Measurements from ENCODE around the gene SLC25A4. TPM values are rescaled to one million over a fixed set of nuclear protein-coding genes. Genes with fewer than 3 reads are reported as not detected.

Gene SLC25A4
- total RNA-seq, 1 donor from 2014 or later: 30.2 TPM

- H3K36me3 ChIP-seq (ENCODE audit: control insufficient read depth, insufficient read depth, low read length): no peaks in the 10 kb centered on the region
- no peak overlapping the region for H3K4me3 ChIP-seq (ENCODE audit: low read depth, low read length)
- DNase-seq (ENCODE audit: low read depth): no peak
- no peak for TF ChIP-seq CTCF (IDR thresholded peaks at IDR 0.05; ENCODE audit: insufficient read depth, low read length, poor library complexity, severe bottlenecking)
- H3K27me3 ChIP-seq (ENCODE audit: control insufficient read depth, insufficient read depth, low read length): no peaks in the 10 kb centered on the region
These were observed 5.7 kb upstream of the SLC25A4 start for GRCh38 chr4:185137233-185137925.

GRCh38 chr4:185138161-185138560 is 4.9 kb upstream of the SLC25A4 start:
- H3K27me3 ChIP-seq (ENCODE audit: control insufficient read depth, insufficient read depth, low read length): no peaks in the 10 kb centered on the region
- DNase-seq (ENCODE audit: low read depth): no peak
- no peaks in the 10 kb centered on the region for H3K36me3 ChIP-seq (ENCODE audit: control insufficient read depth, insufficient read depth, low read length)
- no peak for TF ChIP-seq CTCF (IDR thresholded peaks at IDR 0.05; ENCODE audit: insufficient read depth, low read length, poor library complexity, severe bottlenecking)
- H3K4me3 ChIP-seq (ENCODE audit: low read depth, low read length): no peak overlapping the region

GRCh38 chr4:185139736-185140135 is 3.3 kb upstream of the SLC25A4 start:
- no peaks in the 10 kb centered on the region for H3K36me3 ChIP-seq (ENCODE audit: control insufficient read depth, insufficient read depth, low read length)
- no peaks in the 10 kb centered on the region for H3K27me3 ChIP-seq (ENCODE audit: control insufficient read depth, insufficient read depth, low read length)
- no peak for TF ChIP-seq CTCF (IDR thresholded peaks at IDR 0.05; ENCODE audit: insufficient read depth, low read length, poor library complexity, severe bottlenecking)
- no peak overlapping the region for H3K4me3 ChIP-seq (ENCODE audit: low read depth, low read length)
- no peak for DNase-seq (ENCODE audit: low read depth)

- H3K27me3 ChIP-seq (ENCODE audit: control insufficient read depth, insufficient read depth, low read length): no peaks in the 10 kb centered on the region
- no peak overlapping the region for H3K4me3 ChIP-seq (ENCODE audit: low read depth, low read length)
- no peaks in the 10 kb centered on the region for H3K36me3 ChIP-seq (ENCODE audit: control insufficient read depth, insufficient read depth, low read length)
- no peak for DNase-seq (ENCODE audit: low read depth)
- no peak for TF ChIP-seq CTCF (IDR thresholded peaks at IDR 0.05; ENCODE audit: insufficient read depth, low read length, poor library complexity, severe bottlenecking)
These were observed 1.3 kb upstream of the SLC25A4 start for GRCh38 chr4:185141777-185142176.

GRCh38 chr4:185142564-185142911 is 528 bp upstream of the SLC25A4 start:
- no peak for DNase-seq (ENCODE audit: low read depth)
- H3K27me3 ChIP-seq (ENCODE audit: control insufficient read depth, insufficient read depth, low read length): no peaks in the 10 kb centered on the region
- no peak for TF ChIP-seq CTCF (IDR thresholded peaks at IDR 0.05; ENCODE audit: insufficient read depth, low read length, poor library complexity, severe bottlenecking)
- H3K4me3 ChIP-seq (ENCODE audit: low read depth, low read length): peak overlapping the region; percentile 90
- no peaks in the 10 kb centered on the region for H3K36me3 ChIP-seq (ENCODE audit: control insufficient read depth, insufficient read depth, low read length)

GRCh38 chr4:185143601-185143969 is 519 bp downstream of the SLC25A4 start:
- H3K36me3 ChIP-seq (ENCODE audit: control insufficient read depth, insufficient read depth, low read length): no peaks in the 10 kb centered on the region
- no peak for DNase-seq (ENCODE audit: low read depth)
- TF ChIP-seq CTCF (IDR thresholded peaks at IDR 0.05; ENCODE audit: insufficient read depth, low read length, poor library complexity, severe bottlenecking): no peak
- H3K27me3 ChIP-seq (ENCODE audit: control insufficient read depth, insufficient read depth, low read length): no peaks in the 10 kb centered on the region
- H3K4me3 ChIP-seq (ENCODE audit: low read depth, low read length): peak overlapping the region; percentile 90
